Adrenal gland (tissue), 5 donors: ENCODE measurements around the gene RHOT1.

Experiments used
- CTCF ChIP-seq, 6 experiments: fragments of 450-650 bp in 4 of 6; fragments of 200-600 bp in 2 of 6; sonication (generic) in 1 of 6; IDR thresholded peaks; 1 replicate in 5 of 6; 2 replicates in 1 of 6; pipeline versions ENCODE4 v1.5.1 to v1.8.0; 2016 to 2021; ENCODE audit warnings: antibody characterized with exemption in 6 of 6, mild to moderate bottlenecking in 2 of 6, moderate library complexity in 1 of 6
- POLR2A ChIP-seq, 2 donors: fragments of 450-650 bp; IDR thresholded peaks; one replicate each; pipeline ENCODE4 v1.6.1; 2017; ENCODE audit warnings: antibody characterized with exemption in 2 of 2, mild to moderate bottlenecking in 2 of 2, moderate library complexity in 1 of 2
- donor health status: DM: no; HTN: no; CAD: no.

- no peak for TF ChIP-seq CTCF (IDR thresholded peaks at IDR 0.05)
- no peak for TF ChIP-seq POLR2A (IDR thresholded peaks at IDR 0.05)
Observed at GRCh38 chr17:32265192-32265923, 123.1 kb downstream of the RHOT1 start, which contains the start of gene RHBDL3.
